Activated CD4-positive, alpha-beta T cell treated with anti-CD3 and anti-CD28 coated beads, Interleukin-2, amount 10 ng/mL, durations not matched to agents 24 days and 14 days (primary cell): ENCODE data around the gene SDK2. TPM values are rescaled to one million over a fixed set of nuclear protein-coding genes. Genes with fewer than 3 reads are reported as not detected.

Experiments
- DNase-seq: peaks from one replicate; pipeline ENCODE4 v3.0.0; 2022
- H3K27ac Mint-ChIP-seq: one replicate; pipeline ENCODE4 v1.8.0; 2022; ENCODE audit warnings: mild to moderate bottlenecking, mixed read lengths
- H3K27me3 Mint-ChIP-seq: one replicate; pipeline ENCODE4 v1.8.0; 2022; ENCODE audit warnings: mixed read lengths
- H3K36me3 Mint-ChIP-seq: one replicate; pipeline ENCODE4 v1.8.0; 2022; ENCODE audit warnings: low read depth, mild to moderate bottlenecking, mixed read lengths
- H3K4me1 Mint-ChIP-seq: one replicate; pipeline ENCODE4 v1.8.0; 2021; ENCODE audit warnings: mixed read lengths
- H3K4me3 Mint-ChIP-seq: one replicate; pipeline ENCODE4 v1.8.0; 2022; ENCODE audit warnings: mild to moderate bottlenecking, moderate library complexity, mixed read lengths
- H3K9me3 Mint-ChIP-seq: one replicate; pipeline ENCODE4 v1.8.0; 2021; ENCODE audit warnings: mixed read lengths
- intact Hi-C: fragments of 100-400 bp; cut with micrococcal nuclease; formaldehyde crosslinking; loops from one replicate; pipeline ENCODE4 v1.15.1; 2023
- total RNA-seq: library from RNA; stranded (reverse); gene quantifications from 2 replicates; pipeline ENCODE4 v1.2.3, GENCODE V29; 2022

Gene SDK2
- total RNA-seq, 1 donor from 2014 or later = 0.42 TPM

DNA sequence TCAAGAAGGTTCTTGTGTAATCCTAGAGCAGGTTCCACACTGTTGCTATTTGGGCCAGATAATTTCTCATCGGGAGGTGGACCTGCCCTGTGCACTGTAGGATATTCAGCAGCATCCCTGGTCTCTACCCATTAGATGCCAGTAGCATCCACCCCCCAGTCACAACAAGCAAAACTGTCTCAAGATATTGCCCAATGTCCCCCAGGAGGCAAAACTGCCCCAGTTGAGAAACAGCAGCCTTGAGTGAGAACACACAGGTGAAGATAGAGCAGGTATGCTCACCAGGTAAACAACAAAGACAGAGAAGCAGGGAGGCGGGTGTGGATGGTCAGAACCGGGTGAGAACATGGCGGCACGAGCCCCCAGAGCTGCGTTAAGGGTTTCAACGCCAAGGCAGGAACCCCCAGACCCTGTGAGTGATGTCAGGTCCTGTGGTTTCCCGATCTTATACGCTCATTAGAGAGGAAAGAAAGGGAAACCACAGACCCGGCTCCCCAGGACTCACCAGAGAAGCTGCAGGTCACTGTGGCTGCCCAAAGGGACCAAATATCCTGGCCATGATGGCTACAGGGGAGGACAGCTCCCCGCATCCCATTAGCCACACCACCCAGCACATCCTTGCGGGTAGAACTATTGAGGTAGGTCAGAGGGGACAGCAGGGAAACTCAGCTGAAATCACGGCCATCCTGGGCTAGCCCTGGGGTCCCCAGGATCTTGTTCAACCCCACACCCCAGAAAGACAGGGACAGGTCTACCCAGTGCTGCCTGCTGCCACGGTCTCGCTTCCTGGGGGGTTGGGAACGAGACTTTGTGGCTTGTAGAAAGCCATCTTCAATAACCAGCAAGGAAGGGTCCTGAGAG is 353.6 kb downstream of the SDK2 start:
- H3K27me3 Mint-ChIP-seq = no peaks in the 10 kb centered on the region
- intact Hi-C loops = no loop called here
- no peak overlapping the region for H3K4me3 Mint-ChIP-seq
- DNase-seq = no peak
- no peaks in the 10 kb centered on the region for H3K36me3 Mint-ChIP-seq
- no peaks in the 10 kb centered on the region for H3K9me3 Mint-ChIP-seq
- H3K27ac Mint-ChIP-seq = no peak overlapping the region
- H3K4me1 Mint-ChIP-seq = peaks cover 11% of the 10 kb centered on the region

DNA sequence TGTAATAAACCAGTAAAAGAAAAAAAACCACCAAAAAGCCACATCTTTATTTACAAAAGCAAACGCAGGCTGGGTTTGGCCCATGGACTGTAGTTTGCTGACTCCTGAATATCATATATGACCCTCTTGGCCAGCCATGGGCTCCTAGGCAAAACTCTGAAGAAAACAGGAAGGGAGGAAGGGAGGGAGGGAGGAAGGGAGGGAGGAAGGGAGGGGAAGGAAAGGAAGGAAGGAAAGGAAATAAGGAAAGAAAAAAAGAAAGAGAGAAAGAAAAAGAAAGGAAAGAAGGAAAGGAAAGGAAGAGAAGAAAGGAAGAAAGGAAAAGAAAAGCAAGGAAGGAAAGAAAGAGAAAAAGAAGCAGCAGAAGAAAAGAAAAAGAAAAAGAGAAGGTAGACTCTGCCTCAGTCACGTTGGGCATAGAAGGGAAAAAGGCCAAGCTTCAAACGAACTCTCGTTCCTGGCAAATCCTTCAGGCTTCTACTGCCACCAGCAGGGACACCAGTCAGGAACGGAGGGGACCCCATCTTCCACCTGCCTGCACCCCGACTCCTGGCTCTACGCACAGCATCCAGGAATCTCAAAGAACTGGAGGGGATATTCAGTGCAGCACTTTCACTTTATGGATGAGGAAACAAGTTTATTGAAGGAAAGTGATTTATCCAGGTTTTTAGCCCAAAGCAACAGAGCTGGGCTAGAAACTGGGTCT is 354.5 kb downstream of the SDK2 start:
- intact Hi-C loops = no loop called here
- H3K27ac Mint-ChIP-seq = no peak overlapping the region

DNA sequence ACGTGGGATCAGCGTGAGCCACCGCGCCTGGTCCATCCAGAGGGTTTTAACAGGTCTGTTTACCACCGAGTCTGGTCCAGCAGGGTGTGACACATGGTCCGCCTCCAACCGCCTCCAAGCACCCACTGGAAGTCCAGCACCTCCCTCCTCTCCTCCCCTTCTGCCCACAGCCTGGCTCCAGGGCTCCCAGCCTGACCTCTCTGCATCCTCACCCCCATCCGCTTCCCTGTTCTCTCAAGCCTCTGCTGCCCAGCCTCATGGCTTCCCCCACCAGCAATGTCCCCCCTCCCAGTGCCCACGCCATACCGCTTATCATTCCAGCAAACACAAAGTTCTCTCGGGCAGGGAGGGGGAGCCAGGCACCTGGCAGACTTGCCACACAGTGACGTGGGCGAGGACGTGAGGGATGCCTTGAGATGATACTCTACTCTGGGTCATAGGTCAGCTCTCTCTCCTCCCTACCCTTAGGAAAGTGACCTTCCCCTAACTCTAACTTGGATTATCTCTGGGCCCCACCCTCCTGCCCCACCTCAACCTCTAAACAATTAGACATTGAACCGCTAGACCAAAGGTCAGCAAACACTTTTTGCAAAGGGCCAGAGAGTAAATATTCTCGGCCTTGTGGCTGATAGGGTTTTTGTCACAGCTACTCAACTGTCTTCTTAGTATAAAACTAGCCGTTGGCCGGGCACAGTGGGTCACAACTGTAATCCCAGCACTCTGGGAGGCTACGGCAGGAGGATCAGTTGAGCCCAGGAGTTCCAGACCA is 355.5 kb downstream of the SDK2 start:
- intact Hi-C loops = no loop called here
- Mint-ChIP-seq H3K27me3 (no peaks in the 10 kb centered on the region), H3K4me1 (peaks cover 11% of the 10 kb centered on the region), H3K9me3 (no peaks in the 10 kb centered on the region), H3K27ac (no peak overlapping the region), H3K4me3 (no peak overlapping the region), H3K36me3 (no peaks in the 10 kb centered on the region)
- DNase-seq = no peak

More for the DNA sequence above, 354.5 kb downstream of the SDK2 start:
- peaks cover 11% of the 10 kb centered on the region for H3K4me1 Mint-ChIP-seq
- H3K9me3 Mint-ChIP-seq = no peaks in the 10 kb centered on the region
- H3K36me3 Mint-ChIP-seq = no peaks in the 10 kb centered on the region
- no peak for DNase-seq
- H3K4me3 Mint-ChIP-seq = no peak overlapping the region
- no peaks in the 10 kb centered on the region for H3K27me3 Mint-ChIP-seq

DNA sequence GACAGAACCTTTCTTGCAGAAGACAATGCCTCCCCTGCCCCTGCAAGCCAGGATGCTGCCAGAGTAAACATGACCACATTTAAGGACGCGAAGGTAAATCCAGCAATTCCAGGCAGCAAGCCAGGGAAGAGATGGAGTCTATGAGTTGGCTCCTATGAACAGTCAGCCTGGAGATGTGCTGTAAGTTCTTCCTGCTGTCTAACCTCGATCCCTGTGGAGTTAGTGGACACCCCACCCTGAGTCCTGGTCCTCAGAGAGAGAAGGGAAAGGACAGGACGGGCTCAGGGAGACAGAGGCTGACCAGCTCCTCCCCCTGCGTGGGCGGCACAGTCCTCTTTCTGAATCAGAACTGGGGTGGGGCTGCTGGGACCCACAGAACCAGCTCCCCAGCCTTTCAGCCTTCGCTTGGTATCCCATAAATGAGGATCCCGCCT is 357.4 kb downstream of the SDK2 start:
- intact Hi-C loops = no loop called here
- DNase-seq = no peak
- H3K4me3 Mint-ChIP-seq = no peak overlapping the region
- no peaks in the 10 kb centered on the region for H3K27me3 Mint-ChIP-seq
- H3K36me3 Mint-ChIP-seq = no peaks in the 10 kb centered on the region
- peaks cover 11% of the 10 kb centered on the region for H3K4me1 Mint-ChIP-seq
- H3K9me3 Mint-ChIP-seq = no peaks in the 10 kb centered on the region
- no peak overlapping the region for H3K27ac Mint-ChIP-seq

DNA sequence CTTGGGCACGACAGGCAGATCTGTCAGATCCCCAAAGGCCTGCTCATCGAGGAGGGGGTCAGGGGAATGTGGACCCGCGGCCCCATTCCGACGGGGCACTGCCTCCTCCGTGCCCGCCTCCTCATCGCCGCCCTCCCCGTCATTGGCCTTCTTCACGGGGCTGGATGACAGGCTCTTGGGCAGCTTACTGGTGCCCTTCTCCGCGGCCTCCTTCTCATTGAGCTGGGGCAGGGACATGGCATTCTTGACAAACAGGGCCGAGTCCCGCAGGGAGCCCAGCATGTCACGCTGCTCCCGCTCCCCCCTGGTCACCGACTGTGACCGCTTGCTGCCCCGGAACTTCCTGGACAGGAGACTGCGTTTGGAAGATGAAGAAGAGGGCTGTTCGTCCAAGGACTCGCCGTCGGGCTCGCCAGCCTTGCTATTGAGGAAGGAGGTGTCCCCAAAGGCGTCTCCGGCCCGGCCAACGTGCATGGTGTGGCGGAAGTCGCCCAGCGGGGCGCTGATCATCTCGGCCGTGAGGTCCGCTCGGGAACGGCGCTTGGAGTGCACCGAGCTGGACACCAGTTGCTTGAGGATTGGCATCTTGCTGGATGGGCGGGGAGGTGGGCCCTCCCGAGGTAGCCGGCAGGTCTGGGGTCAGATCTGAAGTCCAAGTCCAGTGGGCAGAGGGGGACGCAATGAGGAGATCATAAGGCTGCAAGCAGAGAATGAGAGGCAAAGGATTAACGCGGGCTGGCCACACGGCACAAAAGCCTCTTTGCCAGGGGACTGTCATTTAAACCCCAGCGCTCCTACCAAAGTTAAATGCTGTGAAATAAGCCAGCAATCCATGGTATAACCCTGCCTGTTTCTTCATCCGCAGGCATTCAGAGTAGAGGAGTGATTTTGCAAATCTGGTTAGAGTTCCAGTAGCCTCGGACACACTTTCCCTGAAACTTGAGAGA is 358.1 kb downstream of the SDK2 start:
- intact Hi-C loops = no loop called here
- Mint-ChIP-seq H3K27me3 (no peaks in the 10 kb centered on the region), H3K9me3 (no peaks in the 10 kb centered on the region), H3K27ac (no peak overlapping the region), H3K4me3 (no peak overlapping the region), H3K4me1 (peaks cover 5% of the 10 kb centered on the region), H3K36me3 (no peaks in the 10 kb centered on the region)
- DNase-seq = no peak

DNA sequence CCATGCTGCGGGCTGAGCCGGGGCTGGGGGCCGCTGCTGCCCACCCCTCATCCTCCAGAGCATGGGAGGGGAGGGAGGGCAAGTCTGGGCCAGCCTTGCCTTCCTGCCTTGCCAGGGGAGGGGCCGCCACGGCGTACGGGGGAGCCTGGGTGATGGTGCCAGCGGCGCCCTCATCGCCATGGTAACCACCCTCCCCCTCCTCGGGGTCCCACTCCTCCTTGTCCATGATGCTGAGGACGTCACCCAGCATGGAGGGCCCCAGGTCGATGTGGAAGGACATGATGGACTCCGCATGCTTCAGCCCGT is 358.7 kb downstream of the SDK2 start:
- Mint-ChIP-seq H3K27ac (no peak overlapping the region), H3K4me3 (no peak overlapping the region), H3K36me3 (no peaks in the 10 kb centered on the region), H3K9me3 (no peaks in the 10 kb centered on the region), H3K27me3 (no peaks in the 10 kb centered on the region), H3K4me1 (peaks cover 2% of the 10 kb centered on the region)
- intact Hi-C loops = no loop called here
- no peak for DNase-seq

DNA sequence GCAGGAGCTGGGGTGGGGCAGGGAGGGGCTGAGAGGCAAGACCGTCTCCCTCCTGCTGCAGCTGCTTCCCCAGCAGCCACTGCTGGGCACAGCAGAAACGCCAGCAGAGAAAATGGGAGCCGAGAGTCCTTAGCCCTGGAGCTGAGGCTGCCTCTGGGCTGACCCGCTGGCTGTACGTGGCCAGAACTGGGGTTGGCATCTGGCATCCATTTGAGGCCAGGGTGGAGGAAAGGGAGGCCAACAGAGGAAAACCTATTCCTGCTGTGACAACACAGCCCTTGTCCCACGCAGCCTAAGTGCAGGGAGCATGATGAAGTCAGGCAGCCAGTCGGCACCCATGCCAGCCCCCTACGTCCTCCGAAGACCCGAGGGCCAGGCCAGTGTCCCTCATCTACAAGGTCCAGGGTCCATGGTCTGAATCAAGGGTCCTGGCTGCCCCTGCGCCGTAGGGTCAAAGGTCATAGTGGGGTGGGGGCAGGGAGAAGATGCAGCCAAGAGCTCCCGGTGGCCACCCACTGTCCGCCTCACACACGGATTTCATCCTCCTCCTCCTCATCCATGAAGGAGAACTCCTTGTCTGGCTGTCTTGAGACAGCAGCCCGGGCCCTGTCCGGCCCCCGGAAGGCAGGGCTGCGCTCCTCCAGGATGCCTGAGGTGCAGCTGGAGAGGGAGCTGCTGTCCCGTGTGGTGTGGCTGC is 359.2 kb downstream of the SDK2 start:
- Mint-ChIP-seq H3K9me3 (no peaks in the 10 kb centered on the region), H3K36me3 (no peaks in the 10 kb centered on the region), H3K4me1 (no peaks in the 10 kb centered on the region), H3K27ac (no peak overlapping the region), H3K4me3 (no peak overlapping the region), H3K27me3 (no peaks in the 10 kb centered on the region)
- intact Hi-C loops = no loop called here
- no peak for DNase-seq
